Upper lobe of right lung (tissue), 1 donor: ENCODE measurements around the gene ID1. TPM values are rescaled to one million over a fixed set of nuclear protein-coding genes. Genes with fewer than 3 reads are reported as not detected.
A peak's percentile ranks its signal among the peaks of the same experiment; 100 is the strongest.
"Not testable (repeated sequence)": the region's sequence is repeated elsewhere in the genome, so short reads cannot be mapped to it uniquely, and the experiment has no call there.

ENCODE experiments used
- ATAC-seq: fragments of 200-7000 bp; cut with Tn5 transposase; one replicate; pipeline ENCODE4 v1.9.1; 2020; ENCODE audit warnings: mild to moderate bottlenecking, moderate library complexity
- DNase-seq: peaks from one replicate; pipeline ENCODE4 v3.0.0-alpha.2; 2020
- H3K27ac ChIP-seq: fragments of 200-600 bp; one replicate; pipeline ENCODE4 v1.8.0; 2022
- H3K27me3 ChIP-seq: fragments of 200-600 bp; one replicate; pipeline ENCODE4 v1.8.0; 2022; ENCODE audit warnings: mild to moderate bottlenecking
- H3K36me3 ChIP-seq: fragments of 200-600 bp; one replicate; pipeline ENCODE4 v1.8.0; 2022
- H3K4me1 ChIP-seq: fragments of 200-600 bp; one replicate; pipeline ENCODE4 v1.8.0; 2022
- H3K4me3 ChIP-seq: fragments of 200-600 bp; one replicate; pipeline ENCODE4 v1.8.0; 2022; ENCODE audit warnings: mild to moderate bottlenecking
- H3K9me3 ChIP-seq: fragments of 200-600 bp; one replicate; pipeline ENCODE4 v1.8.0; 2022
- CTCF ChIP-seq: fragments of 200-600 bp; IDR thresholded peaks from one replicate; pipeline ENCODE4 v1.8.0; 2022; ENCODE audit warnings: antibody characterized with exemption
- intact Hi-C: fragments of 100-400 bp; cut with DNase I; formaldehyde crosslinking; loops from one replicate; pipeline ENCODE4 v1.11.0; 2022
- total RNA-seq: library from RNA; stranded (reverse); fragmentation: NEBNext Ultra II Directional; extraction: Animal tissue kit (Norgen Biotek cat#: 25700); gene quantifications from one replicate; pipeline ENCODE4 v1.2.1, GENCODE V29; 2021
- donor health status: DM: no; HTN: yes; CAD: no; lungs with severe emphysema.

Gene ID1
- total RNA-seq, 1 donor from 2014 or later, result 515 TPM

- H3K9me3 ChIP-seq, result no peaks in the 10 kb centered on the region
- intact Hi-C loops, result no loop called here
- no peak for TF ChIP-seq CTCF
- H3K36me3 ChIP-seq, result peaks cover 8% of the 10 kb centered on the region
- H3K4me3 ChIP-seq, result peak overlapping the region; percentile 88
- ATAC-seq (peak; percentile 0), DNase-seq (peak; percentile 74)
- H3K27ac ChIP-seq, result peak overlapping the region; percentile 95
- H3K27me3 ChIP-seq, result no peaks in the 10 kb centered on the region
- peaks cover 42% of the 10 kb centered on the region for H3K4me1 ChIP-seq
These were observed 1.9 kb downstream of the ID1 start for GRCh38 chr20:31606804-31607639.

- TF ChIP-seq CTCF, result no peak
- intact Hi-C loops, result no loop called here
- Histone ChIP-seq H3K27me3 (no peaks in the 10 kb centered on the region), H3K27ac (peak overlapping the region; percentile 95), H3K4me1 (peaks cover 45% of the 10 kb centered on the region), H3K36me3 (peaks cover 8% of the 10 kb centered on the region), H3K9me3 (no peaks in the 10 kb centered on the region), H3K4me3 (peak overlapping the region; percentile 88)
- no peak for ATAC-seq
- no peak for DNase-seq
These were observed 2.7 kb downstream of the ID1 start for GRCh38 chr20:31607640-31608250.

DNA sequence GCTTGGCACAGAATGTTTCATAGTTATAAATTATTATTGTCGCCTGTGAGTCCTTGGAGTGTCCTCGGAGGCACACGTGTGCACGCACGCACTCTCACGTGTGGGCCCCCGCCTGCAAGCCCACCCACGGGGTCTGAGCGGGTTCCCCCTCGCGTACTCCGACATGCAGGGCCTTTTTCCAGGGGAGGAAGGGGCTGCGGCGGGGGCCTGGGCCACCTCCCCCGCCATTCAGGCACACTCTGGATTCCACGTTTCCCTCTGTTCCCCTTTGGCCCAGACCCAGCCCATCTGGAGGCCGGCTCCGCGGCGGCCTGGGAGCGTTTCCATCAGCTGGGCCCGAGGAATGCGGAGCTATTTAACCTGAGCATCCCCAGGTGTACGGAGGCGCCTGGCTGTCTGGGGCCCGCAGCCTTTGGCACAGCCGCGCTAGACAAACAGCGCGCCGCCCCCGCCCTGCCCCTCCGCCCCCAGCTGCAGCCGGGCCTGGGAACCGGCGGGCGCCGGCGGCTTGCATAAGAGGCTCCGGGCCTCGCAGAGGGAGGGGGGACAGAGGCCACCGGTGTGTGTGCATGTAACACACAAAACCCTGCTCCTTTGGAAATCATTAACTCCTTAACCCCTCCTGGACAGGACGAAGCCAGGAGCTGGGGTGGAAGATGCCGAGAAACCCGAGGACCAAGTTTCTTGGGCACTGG lies 3.3 kb downstream of the ID1 start:
- H3K9me3 ChIP-seq, result no peaks in the 10 kb centered on the region
- intact Hi-C loops, result no loop called here
- H3K36me3 ChIP-seq, result peaks cover 8% of the 10 kb centered on the region
- TF ChIP-seq CTCF, result no peak
- peak; percentile 64 for ATAC-seq
- H3K27me3 ChIP-seq, result no peaks in the 10 kb centered on the region
- peak overlapping the region; percentile 95 for H3K27ac ChIP-seq
- peak overlapping the region; percentile 88 for H3K4me3 ChIP-seq
- DNase-seq, result peak; percentile 96
- peaks cover 39% of the 10 kb centered on the region for H3K4me1 ChIP-seq

- not testable (repeated sequence) for H3K4me3 ChIP-seq, H3K9me3 ChIP-seq, H3K27ac ChIP-seq, DNase-seq, ATAC-seq, H3K27me3 ChIP-seq, H3K36me3 ChIP-seq
- intact Hi-C loops, result loop anchor here (5.0 kb wide), 1 partner anchor 50 kb away; no protein-coding TSS in a partner anchor
- peaks cover 35% of the 10 kb centered on the region for H3K4me1 ChIP-seq
These were observed 7.2 kb downstream of the ID1 start for GRCh38 chr20:31612271-31612640.

DNA sequence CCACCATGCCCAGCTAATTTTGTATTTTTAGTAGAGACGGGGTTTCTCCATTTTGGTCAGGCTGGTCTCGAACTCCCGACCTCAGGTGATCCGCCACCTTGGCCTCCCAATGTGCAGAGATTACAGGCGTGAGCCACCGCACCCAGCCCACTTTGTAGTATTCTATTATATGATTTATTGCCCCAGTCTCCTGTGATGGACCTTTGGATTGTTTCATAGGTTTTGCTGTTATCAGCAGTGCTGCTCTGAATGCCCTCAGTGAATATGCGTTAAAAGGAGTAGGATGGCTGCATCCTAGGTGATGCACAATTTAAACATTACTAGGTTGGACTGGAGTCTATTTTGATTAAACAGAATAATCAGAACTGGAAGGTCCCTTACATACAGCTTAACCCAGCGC lies 10.3 kb downstream of the ID1 start:
- no peak for ATAC-seq
- no peak for DNase-seq
- no peaks in the 10 kb centered on the region for H3K9me3 ChIP-seq
- H3K27ac ChIP-seq, result no peak overlapping the region
- no peaks in the 10 kb centered on the region for H3K36me3 ChIP-seq
- H3K4me1 ChIP-seq, result peaks cover 16% of the 10 kb centered on the region
- no peak for TF ChIP-seq CTCF
- no peaks in the 10 kb centered on the region for H3K27me3 ChIP-seq
- intact Hi-C loops, result no loop called here
- no peak overlapping the region for H3K4me3 ChIP-seq
